Measurements from ENCODE around the gene NFATC2IP. TPM values are rescaled to one million over a fixed set of nuclear protein-coding genes. Genes with fewer than 3 reads are reported as not detected.

The NFATC2IP gene
- total and polyA plus RNA-seq, 2 of the 13 experiments (the other 11 are each of a cell fraction or from before 2014, with no cell fraction given) = 32.1 to 48.5 TPM

GRCh38 chr16:29011851-29012250 is 61.1 kb downstream of the NFATC2IP start:
- DNase-seq (ENCODE audit: low spot score) (no peak), FAIRE-seq (no peak), ATAC-seq (no peak)
- CTCF ChIA-PET (ENCODE audit: low intra/inter-chr PET ratio, low total read pairs) = no interaction called here
- H3K9ac ChIP-seq (ENCODE audit: insufficient read depth, low read depth, low read length) = no peak overlapping the region
- 0 out of 2 replicates have a peak, but pooled peaks cover 10% of the 10 kb centered on the region for H3K4me1 ChIP-seq (ENCODE audit: insufficient read depth, low read length)
- BruUV-seq (replicated peaks) = no TSS peak
- intact Hi-C loops (cut with micrococcal nuclease; ENCODE audit: unreplicated experiment) = no loop called here
- H3K36me3 ChIP-seq (replicated peaks in 1 of 2; ENCODE audit: control insufficient read depth in 1 of 2, insufficient read depth in 2 of 2, low read length in 2 of 2) = no peaks in the 10 kb centered on the region
- in situ Hi-C loops (cut with HindIII; ENCODE audit: extremely low pct_ligation_motif_present, low pct_unique_long_range_greater_than_20kb) = no loop called here
- H3K27me3 ChIP-seq (ENCODE audit: control insufficient read depth in 1 of 2, insufficient read depth in 2 of 2, low read length in 2 of 2) = peaks cover 0 to 1% of the 10 kb centered on the region in 2 experiments; a peak in 3 of 5 replicates
- WGBS (ENCODE audit: low lambda C conversion rate) = 18% methylated on average over 4 of the region's 4 CpGs
- no peak overlapping the region for H3K4me2 ChIP-seq (ENCODE audit: low read depth, low read length)
- no peak for TF ChIP-seq ZFP90 (CRISPR knock-in tag; IDR thresholded peaks at IDR 0.05; ENCODE audit: borderline replicate concordance)
- no peak for TF ChIP-seq SUZ12 (IDR thresholded peaks at IDR 0.05; ENCODE audit: low read depth, low read length)
- no peak for TF ChIP-seq NR3C1 (CRISPR knock-in tag; IDR thresholded peaks at IDR 0.05)
- H3K27ac ChIP-seq (ENCODE audit: extremely low read length, insufficient read depth, low read length) = no peak overlapping the region
- H3K9me3 ChIP-seq (ENCODE audit: low read length) = no peaks in the 10 kb centered on the region
- H3K79me2 ChIP-seq (ENCODE audit: insufficient read depth, low read length) = no peaks in the 10 kb centered on the region
- H2AFZ ChIP-seq (ENCODE audit: low read length) = no peak overlapping the region
- no peaks in the 10 kb centered on the region for H4K20me1 ChIP-seq (ENCODE audit: insufficient read depth, low read length)
- POLR2A ChIA-PET = no interaction called here
- H3K4me3 ChIP-seq (replicated peaks in 1 of 3; ENCODE audit: insufficient read depth in 1 of 3, low read depth in 2 of 3, low read length in 3 of 3) = no peak overlapping the region

- Histone ChIP-seq H3K4me1 (ENCODE audit: insufficient read depth, low read length) (0 out of 2 replicates have a peak, but pooled peaks cover 10% of the 10 kb centered on the region), H3K27me3 (ENCODE audit: control insufficient read depth in 1 of 2, insufficient read depth in 2 of 2, low read length in 2 of 2) (peaks cover 0 to 1% of the 10 kb centered on the region in 2 experiments; a peak in 3 of 5 replicates), H3K79me2 (ENCODE audit: insufficient read depth, low read length) (no peaks in the 10 kb centered on the region), H4K20me1 (ENCODE audit: insufficient read depth, low read length) (no peaks in the 10 kb centered on the region), H3K27ac (ENCODE audit: extremely low read length, insufficient read depth, low read length) (no peak overlapping the region), H3K9me3 (ENCODE audit: low read length) (no peaks in the 10 kb centered on the region), H2AFZ (ENCODE audit: low read length) (no peak overlapping the region), H3K4me3 (replicated peaks in 1 of 3; ENCODE audit: insufficient read depth in 1 of 3, low read depth in 2 of 3, low read length in 3 of 3) (no peak overlapping the region), H3K9ac (ENCODE audit: insufficient read depth, low read depth, low read length) (no peak overlapping the region), H3K4me2 (ENCODE audit: low read depth, low read length) (no peak overlapping the region), H3K36me3 (replicated peaks in 1 of 2; ENCODE audit: control insufficient read depth in 1 of 2, insufficient read depth in 2 of 2, low read length in 2 of 2) (no peaks in the 10 kb centered on the region)
- intact Hi-C loops (cut with micrococcal nuclease; ENCODE audit: unreplicated experiment) = no loop called here
- in situ Hi-C loops (cut with HindIII; ENCODE audit: extremely low pct_ligation_motif_present, low pct_unique_long_range_greater_than_20kb) = no loop called here
- DNase-seq (ENCODE audit: low spot score) = no peak
- BruUV-seq (replicated peaks) = no TSS peak
- POLR2A ChIA-PET = no interaction called here
- FAIRE-seq = no peak
- TF ChIP-seq SOX13 (IDR thresholded peaks at IDR 0.05) (no peak), SOX13 (CRISPR knock-in tag; conservative IDR thresholded peaks at IDR 0.05 in 1 of 2, IDR thresholded peaks at IDR 0.05 in 1 of 2) (no peak), ZBED4 (CRISPR knock-in tag; IDR thresholded peaks at IDR 0.05; ENCODE audit: borderline replicate concordance) (no peak), MNT (IDR thresholded peaks at IDR 0.05) (peak; percentile 62)
- 20% methylated on average over 9 of the region's 9 CpGs for WGBS (ENCODE audit: low lambda C conversion rate)
- ATAC-seq = no peak
- CTCF ChIA-PET (ENCODE audit: low intra/inter-chr PET ratio, low total read pairs) = no interaction called here
Observed at GRCh38 chr16:29012913-29013553, 62.3 kb downstream of the NFATC2IP start.

Data from HepG2 (cell line).